H1 (cell line): ENCODE measurements around the gene LRP8. TPM values are rescaled to one million over a fixed set of nuclear protein-coding genes. Genes with fewer than 3 reads are reported as not detected.

Source experiments
- KDM1A ChIP-seq: fragments of 200-600, 300-600 bp; sonication (generic); IDR thresholded peaks from 2 replicates; pipeline ENCODE4 v1.7.1; 2016; ENCODE audit warnings: mild to moderate bottlenecking, low read length, borderline replicate concordance
- polyA plus RNA-seq, 7 experiments: library from polyadenylated mRNA; depleted of rRNA in 3 of 7; stranded (reverse) in 5 of 7; unstranded in 2 of 7; fragments of >200 nt in 5 of 7; fragments of 200-250 nt in 2 of 7; gene quantifications; 1 replicate in 5 of 7; 2 replicates in 1 of 7; 4 replicates in 1 of 7; pipeline versions ENCODE4 v1.2.1 to v1.2.3, GENCODE V29; 2011 to 2013; ENCODE audit warnings: missing spikeins in 2 of 7, mixed read lengths in 2 of 7
- total RNA-seq: library from RNA; stranded (reverse); fragmentation: NEBNext Ultra II Directional; extraction: Animal tissue kit (Norgen Biotek cat#: 25700); gene quantifications from 2 replicates; pipeline ENCODE4 v1.2.1, GENCODE V29; 2021

LRP8 gene
- total and polyA plus RNA-seq, 2 of the 8 experiments (the other 6 are each of a cell fraction or from before 2014, with no cell fraction given) = 63.2 to 66.4 TPM

- TF ChIP-seq KDM1A = no peak
These were observed 81.4 kb downstream of the LRP8 start (continued) for GRCh38 chr1:53246261-53247134.
